Osteocyte (in vitro differentiated cells): ENCODE results near the gene BOK. TPM values are rescaled to one million over a fixed set of nuclear protein-coding genes. Genes with fewer than 3 reads are reported as not detected.
A peak's percentile ranks its signal among the peaks of the same experiment; 100 is the strongest.

Experiments used
- DNase-seq: peaks from one replicate; pipeline ENCODE4 v3.0.0; 2021; ENCODE audit warnings: mixed read lengths; ENCODE audit not compliant: unreplicated experiment; ENCODE audit errors: extremely low spot score
- H3K27ac Mint-ChIP-seq: one replicate; pipeline ENCODE4 v1.8.0; 2021; ENCODE audit warnings: mild to moderate bottlenecking, mixed read lengths; ENCODE audit not compliant: unreplicated experiment
- H3K27me3 Mint-ChIP-seq: one replicate; pipeline ENCODE4 v1.8.0; 2021; ENCODE audit warnings: mixed read lengths; ENCODE audit not compliant: unreplicated experiment
- H3K36me3 Mint-ChIP-seq: one replicate; pipeline ENCODE4 v1.8.0; 2021; ENCODE audit warnings: mixed read lengths; ENCODE audit not compliant: unreplicated experiment
- H3K4me1 Mint-ChIP-seq: one replicate; pipeline ENCODE4 v1.8.0; 2021; ENCODE audit warnings: mixed read lengths; ENCODE audit not compliant: unreplicated experiment
- H3K4me3 Mint-ChIP-seq: one replicate; pipeline ENCODE4 v1.8.0; 2021; ENCODE audit warnings: mild to moderate bottlenecking, moderate library complexity, mixed read lengths; ENCODE audit not compliant: unreplicated experiment
- H3K9me3 Mint-ChIP-seq: one replicate; pipeline ENCODE4 v1.8.0; 2021; ENCODE audit warnings: mixed read lengths; ENCODE audit not compliant: unreplicated experiment
- CTCF ChIP-seq: fragments of 200-600 bp; sonication (generic); IDR thresholded peaks from 2 replicates; pipeline ENCODE4 v1.5.0; 2021; ENCODE audit warnings: antibody characterized with exemption, mild to moderate bottlenecking, moderate library complexity
- total RNA-seq: library from RNA; stranded (reverse); gene quantifications from 2 replicates; pipeline ENCODE4 v1.2.1, GENCODE V29; 2021

Gene BOK
- total RNA-seq, 1 donor from 2014 or later = 45.0 TPM

GRCh38 chr2:241575624-241576292 is 17.2 kb downstream of the BOK start:
- H3K27me3 Mint-ChIP-seq = no peaks in the 10 kb centered on the region
- peaks cover 16% of the 10 kb centered on the region for H3K36me3 Mint-ChIP-seq
- no peak for TF ChIP-seq CTCF
- H3K9me3 Mint-ChIP-seq = no peaks in the 10 kb centered on the region
- no peak for DNase-seq
- H3K27ac Mint-ChIP-seq = no peak overlapping the region
- peaks cover 27% of the 10 kb centered on the region for H3K4me1 Mint-ChIP-seq
- no peak overlapping the region for H3K4me3 Mint-ChIP-seq

- no peak overlapping the region for H3K4me3 Mint-ChIP-seq
- peaks cover 22% of the 10 kb centered on the region for H3K4me1 Mint-ChIP-seq
- H3K27me3 Mint-ChIP-seq = no peaks in the 10 kb centered on the region
- TF ChIP-seq CTCF = no peak
- DNase-seq = no peak
- H3K9me3 Mint-ChIP-seq = no peaks in the 10 kb centered on the region
- peaks cover 16% of the 10 kb centered on the region for H3K36me3 Mint-ChIP-seq
- no peak overlapping the region for H3K27ac Mint-ChIP-seq
Measured at GRCh38 chr2:241576293-241576654, 17.7 kb downstream of the BOK start.

- H3K27ac Mint-ChIP-seq = peak overlapping the region; percentile 58
- peaks cover 9% of the 10 kb centered on the region for H3K9me3 Mint-ChIP-seq
- DNase-seq = no peak
Measured at GRCh38 chr2:241577413-241578122, 19.0 kb downstream of the BOK start.

GRCh38 chr2:241579281-241579680 is 20.7 kb downstream of the BOK start:
- Mint-ChIP-seq H3K36me3 (peaks cover 36% of the 10 kb centered on the region), H3K9me3 (peaks cover 11% of the 10 kb centered on the region), H3K27ac (no peak overlapping the region), H3K27me3 (no peaks in the 10 kb centered on the region), H3K4me3 (no peak overlapping the region), H3K4me1 (peaks cover 19% of the 10 kb centered on the region)
- no peak for TF ChIP-seq CTCF
- no peak for DNase-seq

More at GRCh38 chr2:241577413-241578122, 19.0 kb downstream of the BOK start:
- Mint-ChIP-seq H3K27me3 (no peaks in the 10 kb centered on the region), H3K36me3 (peaks cover 23% of the 10 kb centered on the region), H3K4me1 (peaks cover 19% of the 10 kb centered on the region), H3K4me3 (no peak overlapping the region)
- no peak for TF ChIP-seq CTCF

- Mint-ChIP-seq H3K27ac (no peak overlapping the region), H3K9me3 (peaks cover 18% of the 10 kb centered on the region), H3K4me3 (no peak overlapping the region), H3K27me3 (no peaks in the 10 kb centered on the region), H3K4me1 (peaks cover 16% of the 10 kb centered on the region), H3K36me3 (peaks cover 58% of the 10 kb centered on the region)
- TF ChIP-seq CTCF = no peak
- DNase-seq = no peak
Measured at GRCh38 chr2:241582328-241582727, 23.8 kb downstream of the BOK start.
